DND-41 (cell line): Measurements from ENCODE around the gene DHX32.
"Not testable (repeated sequence)": the region's sequence is repeated elsewhere in the genome, so short reads cannot be mapped to it uniquely, and the experiment has no call there.

Experiments used
- ATAC-seq: fragments of 200-7000 bp; cut with Tn5 transposase; 3 replicates; pipeline ENCODE4 v1.9.1; 2021; ENCODE audit warnings: low read depth; ENCODE audit not compliant: insufficient read depth
- DNase-seq: peaks from one replicate; pipeline ENCODE4 v3.0.0-alpha.2; 2020
- H2AFZ ChIP-seq: 2 replicates; pipeline ENCODE4 v1.6.0; 2012; ENCODE audit warnings: low read depth, low read length
- H3K27ac ChIP-seq: 2 replicates; pipeline ENCODE4 v1.5.1; 2012; ENCODE audit warnings: low read length, inconsistent platforms
- H3K27me3 ChIP-seq: fragments of 200-600 bp; sonication (generic); 2 replicates; pipeline ENCODE4 v1.6.0; 2012; ENCODE audit warnings: low read length, mild to moderate bottlenecking, inconsistent platforms; ENCODE audit not compliant: insufficient read depth, poor library complexity
- H3K36me3 ChIP-seq: 2 replicates; pipeline ENCODE4 v1.5.1; 2012; ENCODE audit warnings: low read length, inconsistent platforms; ENCODE audit not compliant: insufficient read depth
- H3K4me1 ChIP-seq: 2 replicates; pipeline ENCODE4 v1.5.1; 2012; ENCODE audit warnings: mild to moderate bottlenecking, low read length; ENCODE audit not compliant: insufficient read depth
- H3K4me2 ChIP-seq: 2 replicates; pipeline ENCODE4 v1.6.0; 2012; ENCODE audit warnings: mild to moderate bottlenecking, moderate library complexity, low read length, inconsistent platforms; ENCODE audit not compliant: insufficient read depth
- H3K4me3 ChIP-seq, 2 experiments: fragments of 200-600 bp in 1 of 2; shearing (Covaris generic) in 1 of 2; 2 replicates each; pipeline ENCODE4 v1.5.1; 2012 to 2016; ENCODE audit warnings: inconsistent platforms in 2 of 2, low read length in 2 of 2, mild to moderate bottlenecking in 2 of 2, low read depth in 1 of 2, moderate library complexity in 1 of 2
- H3K79me2 ChIP-seq: 2 replicates; pipeline ENCODE4 v1.6.0; 2012; ENCODE audit warnings: low read length, inconsistent platforms; ENCODE audit not compliant: insufficient read depth
- H3K9ac ChIP-seq: 2 replicates; pipeline ENCODE4 v1.6.0; 2012; ENCODE audit warnings: low read depth, mild to moderate bottlenecking, inconsistent platforms, low read length, moderate library complexity
- H3K9me3 ChIP-seq: 2 replicates; pipeline ENCODE4 v1.5.1; 2012; ENCODE audit warnings: low read length, moderate library complexity, mild to moderate bottlenecking, inconsistent platforms; ENCODE audit not compliant: insufficient read depth, severe bottlenecking
- H4K20me1 ChIP-seq: 2 replicates; pipeline ENCODE4 v1.6.0; 2012; ENCODE audit warnings: low read length; ENCODE audit not compliant: insufficient read depth
- EZH2 ChIP-seq: IDR thresholded peaks from 3 replicates; pipeline ENCODE4 v1.6.1; 2012; ENCODE audit warnings: borderline replicate concordance, low read depth, mild to moderate bottlenecking, moderate library complexity, low read length, inconsistent platforms; ENCODE audit not compliant: severe bottlenecking
- TF ChIP-seq, protein P1 (sequence below): IDR thresholded peaks from 2 replicates; pipeline ENCODE4 v1.5.1; 2012; ENCODE audit warnings: borderline replicate concordance, low read length, moderate library complexity, mild to moderate bottlenecking; ENCODE audit not compliant: poor library complexity, severe bottlenecking; ENCODE audit errors: extremely low read depth

Gene DHX32

DNA sequence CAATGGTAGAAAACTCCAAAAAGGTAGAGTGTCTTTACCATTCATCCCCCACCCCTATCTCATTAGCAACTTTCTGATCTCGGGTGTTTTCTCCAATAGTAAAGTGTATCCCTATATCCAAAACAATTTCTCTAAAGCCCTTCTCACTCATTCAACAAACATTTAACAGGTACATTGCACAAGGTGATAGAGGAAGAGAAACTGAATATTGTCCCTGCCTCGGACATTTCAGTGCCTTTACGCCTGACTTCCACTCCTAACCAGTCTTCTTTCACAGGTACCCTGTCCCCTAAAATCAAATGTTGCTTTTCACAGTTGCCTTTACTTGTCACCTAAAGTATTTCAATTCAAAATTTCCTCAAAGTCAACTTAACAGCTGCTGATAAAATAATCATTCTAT lies 13.1 kb upstream of the DHX32 start:
- H3K79me2 ChIP-seq, H3K4me2 ChIP-seq, H3K4me1 ChIP-seq, DNase-seq, H3K9ac ChIP-seq, H3K36me3 ChIP-seq, H3K4me3 ChIP-seq, H3K27me3 ChIP-seq, H3K27ac ChIP-seq, H2AFZ ChIP-seq, H4K20me1 ChIP-seq, H3K9me3 ChIP-seq, ATAC-seq: not testable (repeated sequence)

DNA sequence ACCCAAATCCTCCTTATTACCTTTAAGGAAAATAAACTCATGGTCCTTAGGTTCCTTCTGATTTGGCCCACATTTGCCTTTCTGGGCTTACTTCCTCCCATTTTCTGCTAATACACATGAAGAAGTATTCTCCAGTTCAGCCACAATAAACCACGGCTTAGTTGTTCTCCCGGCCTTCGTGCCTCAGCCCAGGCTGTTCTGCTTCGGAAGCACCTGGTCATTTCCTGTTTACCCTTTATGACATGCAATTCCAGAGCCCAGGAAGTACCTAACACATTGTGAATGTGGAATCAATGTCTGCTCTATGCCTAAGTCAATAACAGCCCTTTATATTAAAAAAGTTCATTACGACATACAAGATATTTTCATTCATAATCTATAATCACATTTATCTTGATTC lies 11.3 kb upstream of the DHX32 start:
- not testable (repeated sequence) for H3K9me3 ChIP-seq, H3K27me3 ChIP-seq, H2AFZ ChIP-seq, H3K27ac ChIP-seq, H3K79me2 ChIP-seq, H3K36me3 ChIP-seq, H3K9ac ChIP-seq, H3K4me2 ChIP-seq, H4K20me1 ChIP-seq, ATAC-seq, H3K4me1 ChIP-seq, DNase-seq, H3K4me3 ChIP-seq

DNA sequence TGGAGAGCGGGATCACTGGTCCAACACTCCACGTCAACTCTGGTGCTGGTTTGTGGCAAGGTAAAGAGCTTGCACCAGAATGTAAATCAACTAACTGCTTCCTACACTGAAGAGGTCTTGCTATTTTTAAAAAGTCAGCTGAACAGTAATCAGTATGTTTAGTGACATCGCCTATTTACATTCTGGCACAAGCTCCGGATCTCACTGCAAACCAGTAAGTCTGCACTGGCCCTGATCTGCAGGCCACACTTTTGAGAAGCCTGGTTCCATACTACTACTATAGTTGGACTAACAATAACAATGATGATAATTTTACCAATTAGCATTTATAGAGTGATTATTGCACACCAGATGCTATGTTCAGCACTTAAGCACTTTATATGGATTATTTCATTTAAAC lies 8.3 kb upstream of the DHX32 start:
- not testable (repeated sequence) for DNase-seq, H3K27me3 ChIP-seq

DNA sequence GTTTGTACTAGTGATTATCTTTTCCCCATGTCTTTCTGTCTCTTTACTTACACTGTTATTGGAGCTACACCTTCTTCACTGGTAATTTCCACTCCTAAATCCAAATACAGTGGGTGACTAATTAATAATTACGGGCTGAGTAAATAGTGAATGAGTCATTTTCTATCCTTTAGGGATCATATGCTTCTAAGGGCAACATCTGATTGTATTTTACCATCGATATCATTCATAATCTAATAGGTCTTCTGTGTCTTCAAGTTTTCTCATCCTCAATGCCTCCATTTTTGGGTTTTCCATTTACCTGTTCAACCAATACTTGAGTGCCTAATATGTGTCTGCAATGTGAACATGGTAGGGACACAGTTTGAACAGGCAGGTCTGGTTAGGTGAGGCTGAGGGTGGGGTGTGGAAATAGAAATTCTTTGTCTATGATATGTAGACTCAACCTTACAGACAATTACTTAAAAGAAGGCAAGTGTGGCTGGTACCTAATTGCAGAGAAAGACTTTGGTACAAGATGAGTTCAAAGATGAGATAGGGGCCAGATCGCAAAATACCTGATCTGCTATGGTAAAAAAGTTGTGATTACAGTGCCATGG lies 5.9 kb upstream of the DHX32 start:
- no peaks in the 10 kb centered on the region for H4K20me1 ChIP-seq
- no peak overlapping the region for H3K4me3 ChIP-seq
- no peaks in the 10 kb centered on the region for H3K79me2 ChIP-seq
- no peak overlapping the region for H2AFZ ChIP-seq
- H3K27ac ChIP-seq, result no peak overlapping the region
- H3K4me2 ChIP-seq, result no peak overlapping the region
- TF ChIP-seq, protein P1, sequence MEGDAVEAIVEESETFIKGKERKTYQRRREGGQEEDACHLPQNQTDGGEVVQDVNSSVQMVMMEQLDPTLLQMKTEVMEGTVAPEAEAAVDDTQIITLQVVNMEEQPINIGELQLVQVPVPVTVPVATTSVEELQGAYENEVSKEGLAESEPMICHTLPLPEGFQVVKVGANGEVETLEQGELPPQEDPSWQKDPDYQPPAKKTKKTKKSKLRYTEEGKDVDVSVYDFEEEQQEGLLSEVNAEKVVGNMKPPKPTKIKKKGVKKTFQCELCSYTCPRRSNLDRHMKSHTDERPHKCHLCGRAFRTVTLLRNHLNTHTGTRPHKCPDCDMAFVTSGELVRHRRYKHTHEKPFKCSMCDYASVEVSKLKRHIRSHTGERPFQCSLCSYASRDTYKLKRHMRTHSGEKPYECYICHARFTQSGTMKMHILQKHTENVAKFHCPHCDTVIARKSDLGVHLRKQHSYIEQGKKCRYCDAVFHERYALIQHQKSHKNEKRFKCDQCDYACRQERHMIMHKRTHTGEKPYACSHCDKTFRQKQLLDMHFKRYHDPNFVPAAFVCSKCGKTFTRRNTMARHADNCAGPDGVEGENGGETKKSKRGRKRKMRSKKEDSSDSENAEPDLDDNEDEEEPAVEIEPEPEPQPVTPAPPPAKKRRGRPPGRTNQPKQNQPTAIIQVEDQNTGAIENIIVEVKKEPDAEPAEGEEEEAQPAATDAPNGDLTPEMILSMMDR, result no peak
- no peak for TF ChIP-seq EZH2
- no peak for ATAC-seq
- H3K4me1 ChIP-seq, result no peaks in the 10 kb centered on the region
- H3K9ac ChIP-seq, result no peak overlapping the region
- H3K27me3 ChIP-seq, result no peaks in the 10 kb centered on the region
- no peaks in the 10 kb centered on the region for H3K36me3 ChIP-seq
- no peak for DNase-seq
- H3K9me3 ChIP-seq, result no peaks in the 10 kb centered on the region

More for the DNA sequence above, 8.3 kb upstream of the DHX32 start:
- ATAC-seq, H3K4me2 ChIP-seq, H2AFZ ChIP-seq, H3K4me3 ChIP-seq, H3K9me3 ChIP-seq, H3K79me2 ChIP-seq, H3K4me1 ChIP-seq, H3K36me3 ChIP-seq, H4K20me1 ChIP-seq, H3K27ac ChIP-seq, H3K9ac ChIP-seq: not testable (repeated sequence)

DNA sequence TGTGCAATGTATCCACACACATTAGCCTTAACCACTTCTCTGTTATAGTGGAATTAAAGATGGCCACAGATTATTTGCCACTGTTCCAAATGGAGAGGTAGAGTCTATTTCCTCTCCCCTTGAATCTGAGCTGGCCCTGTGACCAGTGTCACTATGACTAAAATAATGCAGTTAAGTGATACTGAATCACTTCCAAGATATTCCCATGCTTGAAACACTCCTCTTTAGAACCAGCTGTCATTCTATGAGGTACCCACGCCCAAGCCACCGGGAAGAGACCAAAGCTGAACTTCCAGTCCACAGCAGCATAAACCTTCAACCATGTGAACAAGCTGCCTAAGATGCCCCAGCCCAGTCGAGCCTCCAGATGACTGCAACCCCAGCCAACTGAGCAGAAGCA lies 2.1 kb upstream of the DHX32 start:
- DNase-seq, result no peak
- Histone ChIP-seq H3K4me1 (no peaks in the 10 kb centered on the region), H4K20me1 (no peaks in the 10 kb centered on the region; the same call in 1 of the 2 replicates), H3K79me2 (no peaks in the 10 kb centered on the region), H3K4me3 (no peak overlapping the region), H3K27ac (no peak overlapping the region), H3K9ac (no peak overlapping the region), H3K4me2 (no peak overlapping the region), H2AFZ (no peak overlapping the region), H3K36me3 (no peaks in the 10 kb centered on the region), H3K27me3 (peaks cover 8% of the 10 kb centered on the region), H3K9me3 (no peaks in the 10 kb centered on the region)
- ATAC-seq, result no peak
- TF ChIP-seq EZH2, result no peak
- TF ChIP-seq, protein P1, result no peak
